Keratinocyte (primary cell): Measurements from ENCODE around the gene TUBA3C. TPM values are rescaled to one million over a fixed set of nuclear protein-coding genes. Genes with fewer than 3 reads are reported as not detected.

ENCODE experiments used
- DNase-seq: peaks from one replicate; pipeline ENCODE4 v3.0.0-alpha.2; 2011; ENCODE audit warnings: low read depth, missing footprints, low spot score
- FAIRE-seq: peaks from 2 replicates; lab custom pipeline; 2011; peaks lifted over from hg19 to GRCh38; lab: Jason Lieb, UNC
- H2AFZ ChIP-seq: 2 replicates; pipeline ENCODE4 v1.6.0; 2012; ENCODE audit warnings: low read length, control low read depth, inconsistent platforms; ENCODE audit not compliant: control insufficient read depth
- H3K27ac ChIP-seq: 2 replicates; pipeline ENCODE4 v1.5.1; 2011; ENCODE audit warnings: low read length; ENCODE audit not compliant: control insufficient read depth, insufficient read depth
- H3K27me3 ChIP-seq: 3 replicates; pipeline ENCODE4 v1.6.0; 2011; ENCODE audit warnings: low read length; ENCODE audit not compliant: control insufficient read depth, insufficient read depth; ENCODE audit errors: extremely low read depth
- H3K36me3 ChIP-seq, 2 experiments: 2 replicates in 1 of 2; 3 replicates in 1 of 2; pipeline ENCODE4 v1.5.1; 2011; ENCODE audit warnings: low read length in 2 of 2, mild to moderate bottlenecking in 1 of 2; ENCODE audit not compliant: control insufficient read depth in 2 of 2, insufficient read depth in 2 of 2; ENCODE audit errors: extremely low read depth in 1 of 2
- H3K4me1 ChIP-seq: 3 replicates; pipeline ENCODE4 v1.5.1; 2011; ENCODE audit warnings: low read length; ENCODE audit not compliant: control insufficient read depth, insufficient read depth; ENCODE audit errors: extremely low read depth
- H3K4me2 ChIP-seq: 3 replicates; pipeline ENCODE4 v1.6.0; 2011; ENCODE audit warnings: low read depth, low read length; ENCODE audit not compliant: control insufficient read depth, insufficient read depth; ENCODE audit errors: extremely low read depth
- H3K4me3 ChIP-seq, 3 experiments: fragments of 200-600 bp in 1 of 3; sonication (generic) in 1 of 3; 2 replicates in 2 of 3; 3 replicates in 1 of 3; pipeline ENCODE4 v1.5.1; 2011 to 2016; ENCODE audit warnings: low read length in 3 of 3, mild to moderate bottlenecking in 3 of 3, control low read depth in 2 of 3, inconsistent platforms in 1 of 3, low read depth in 1 of 3, mixed read lengths in 1 of 3, mixed run types in 1 of 3, moderate library complexity in 1 of 3; ENCODE audit not compliant: control insufficient read depth in 2 of 3, insufficient read depth in 2 of 3; ENCODE audit errors: extremely low read depth in 1 of 3
- H3K79me2 ChIP-seq: 2 replicates; pipeline ENCODE4 v1.6.0; 2012; ENCODE audit warnings: low read length; ENCODE audit not compliant: control insufficient read depth, insufficient read depth
- H3K9ac ChIP-seq: 3 replicates; pipeline ENCODE4 v1.6.0; 2011; ENCODE audit warnings: low read length; ENCODE audit not compliant: control insufficient read depth, insufficient read depth; ENCODE audit errors: extremely low read depth
- H3K9me1 ChIP-seq: 3 replicates; pipeline ENCODE4 v1.6.0; 2011; ENCODE audit warnings: low read length; ENCODE audit not compliant: control insufficient read depth, insufficient read depth; ENCODE audit errors: extremely low read depth
- H3K9me3 ChIP-seq: 2 replicates; pipeline ENCODE4 v1.5.1; 2012; ENCODE audit warnings: low read depth, low read length; ENCODE audit not compliant: control insufficient read depth
- H4K20me1 ChIP-seq: 3 replicates; pipeline ENCODE4 v1.6.0; 2011; ENCODE audit warnings: low read length; ENCODE audit not compliant: control insufficient read depth, insufficient read depth; ENCODE audit errors: extremely low read depth
- CTCF ChIP-seq, 3 experiments: IDR thresholded peaks in 1 of 3; conservative IDR thresholded peaks in 1 of 3; optimal IDR thresholded peaks in 1 of 3; 2 replicates in 2 of 3; 3 replicates in 1 of 3; pipeline versions ENCODE3 to v1.5.1; 2011; ENCODE audit warnings: low read length in 3 of 3, mild to moderate bottlenecking in 3 of 3, moderate library complexity in 2 of 3, control low read depth in 1 of 3, inconsistent platforms in 1 of 3; ENCODE audit not compliant: insufficient read depth in 2 of 3; ENCODE audit errors: extremely low read depth in 1 of 3
- EZH2 ChIP-seq: IDR thresholded peaks from one replicate; pipeline ENCODE4 v1.6.1; 2012; ENCODE audit warnings: inconsistent platforms, mild to moderate bottlenecking, low read length, moderate library complexity
- dilution Hi-C: fragments of 300-500 bp; cut with MboI; formaldehyde crosslinking; loops from one replicate; pipeline ENCODE4 v1.7.0; 2020; ENCODE audit warnings: low sequenced_read_pairs; ENCODE audit not compliant: extremely low pct_ligation_motif_present
- polyA plus RNA-seq, 5 experiments: library from polyadenylated mRNA; depleted of rRNA in 3 of 5; stranded (reverse) in 3 of 5; stranded (forward) in 1 of 5; unstranded in 1 of 5; fragments of >200 nt; gene quantifications; 1 replicate in 1 of 5; 2 replicates in 3 of 5; 3 replicates in 1 of 5; pipeline versions ENCODE4 v1.2.1 to v1.2.3, GENCODE V29; 2011 to 2012; ENCODE audit warnings: missing spikeins in 2 of 5, low read depth in 1 of 5, low replicate concordance in 1 of 5

Gene TUBA3C
- polyA plus RNA-seq, 1 donor (not counting 4 experiments of a cell fraction or from before 2014, with no cell fraction given): not detected

- no peak for TF ChIP-seq EZH2
- TF ChIP-seq CTCF (optimal IDR thresholded peaks at IDR 0.05 in 1 of 3, IDR thresholded peaks at IDR 0.05 in 1 of 3, conservative IDR thresholded peaks at IDR 0.05 in 1 of 3; ENCODE audit: extremely low read depth in 1 of 3, insufficient read depth in 2 of 3, low read length in 3 of 3): no peak
- no peak for FAIRE-seq
These were observed 2.1 kb upstream of the TUBA3C start for GRCh38 chr13:19183676-19184075.

DNA sequence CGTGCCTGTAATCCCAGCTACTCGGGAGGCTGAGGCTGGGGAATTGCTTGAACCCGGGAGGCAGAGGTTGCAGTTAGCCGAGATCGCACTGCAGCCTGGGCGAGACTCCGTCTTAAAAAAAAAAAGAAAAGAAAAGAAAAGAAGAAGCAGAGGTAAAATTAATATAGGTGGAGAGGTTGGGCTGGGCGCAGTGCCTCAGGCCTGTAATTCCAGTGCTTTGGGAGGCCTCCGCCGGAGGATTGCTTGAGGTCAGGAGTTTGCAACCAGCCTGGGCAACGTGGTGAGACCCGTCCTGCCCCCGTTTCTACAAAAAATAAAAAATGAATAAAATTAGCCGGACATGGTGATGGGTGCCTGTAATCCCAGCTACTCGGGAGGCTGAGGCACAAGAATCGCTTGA is 912 bp upstream of the TUBA3C start:
- Histone ChIP-seq H3K36me3 (no peaks in the 10 kb centered on the region), H3K4me1 (no peaks in the 10 kb centered on the region)
- no peak for DNase-seq

More at GRCh38 chr13:19183676-19184075, 2.1 kb upstream of the TUBA3C start:
- Histone ChIP-seq H3K4me2 (no peak overlapping the region), H3K27ac (no peak overlapping the region), H3K4me1 (no peaks in the 10 kb centered on the region), H3K79me2 (no peaks in the 10 kb centered on the region), H3K27me3 (no peaks in the 10 kb centered on the region), H3K9me1 (no peaks in the 10 kb centered on the region), H3K36me3 (no peaks in the 10 kb centered on the region), H2AFZ (no peak overlapping the region), H3K9ac (no peak overlapping the region), H3K4me3 (no peak overlapping the region), H3K9me3 (peaks cover 7% of the 10 kb centered on the region), H4K20me1 (no peaks in the 10 kb centered on the region)
- no peak for DNase-seq
- dilution Hi-C loops: no loop called here

More for the DNA sequence above, 912 bp upstream of the TUBA3C start:
- dilution Hi-C loops: no loop called here
- Histone ChIP-seq H3K9me3 (peaks cover 10% of the 10 kb centered on the region), H3K27ac (no peak overlapping the region), H3K9me1 (no peaks in the 10 kb centered on the region), H3K9ac (no peak overlapping the region), H4K20me1 (no peaks in the 10 kb centered on the region), H3K4me2 (no peak overlapping the region), H3K4me3 (no peak overlapping the region), H2AFZ (no peak overlapping the region), H3K79me2 (no peaks in the 10 kb centered on the region), H3K27me3 (no peaks in the 10 kb centered on the region)
- TF ChIP-seq CTCF (optimal IDR thresholded peaks at IDR 0.05 in 1 of 3, IDR thresholded peaks at IDR 0.05 in 1 of 3, conservative IDR thresholded peaks at IDR 0.05 in 1 of 3; ENCODE audit: extremely low read depth in 1 of 3, insufficient read depth in 2 of 3, low read length in 3 of 3) (no peak), EZH2 (no peak)
- FAIRE-seq: no peak
